HL-60/S4 treated with phorbol 12-myristate 13-acetate at 8.2 ng/mL for 4 days and 3 days (cell line): ENCODE results near the gene SURF2.

Experiments
- in situ Hi-C: fragments of 300-500 bp; cut with MboI; formaldehyde crosslinking; loops from 2 replicates; pipeline ENCODE4 v1.15.0; 2022; ENCODE audit warnings: low sequenced_read_pairs

SURF2 gene

GRCh38 chr9:133353548-133353947, 2.8 kb upstream of the SURF2 start:
- in situ Hi-C loops: no loop called here

DNA sequence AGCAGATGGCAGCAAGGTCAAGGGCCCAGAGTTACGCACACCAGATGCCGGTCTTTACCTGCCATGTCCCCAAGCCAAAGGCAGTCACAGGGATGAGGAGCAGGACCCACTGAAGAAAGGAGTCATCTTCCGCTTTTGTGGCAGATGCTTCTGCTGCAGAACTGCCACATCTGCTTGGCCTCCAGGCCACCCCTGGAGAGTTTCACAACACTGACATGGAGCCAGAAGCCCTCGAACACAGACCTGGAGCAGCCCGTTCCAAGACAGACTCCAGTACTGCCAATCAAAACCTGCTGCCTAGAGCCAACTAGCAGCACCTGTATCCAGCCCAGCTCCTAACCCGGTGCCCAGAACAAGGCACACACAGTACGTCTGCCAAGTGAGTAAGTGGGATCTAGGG, 1.6 kb upstream of the SURF2 start:
- in situ Hi-C loops: no loop called here

- in situ Hi-C loops: no loop called here
These were observed 431 bp upstream of the SURF2 start for GRCh38 chr9:133355881-133356357.

- in situ Hi-C loops: no loop called here
These were observed 1.3 kb downstream of the SURF2 start for GRCh38 chr9:133357656-133358055.

DNA sequence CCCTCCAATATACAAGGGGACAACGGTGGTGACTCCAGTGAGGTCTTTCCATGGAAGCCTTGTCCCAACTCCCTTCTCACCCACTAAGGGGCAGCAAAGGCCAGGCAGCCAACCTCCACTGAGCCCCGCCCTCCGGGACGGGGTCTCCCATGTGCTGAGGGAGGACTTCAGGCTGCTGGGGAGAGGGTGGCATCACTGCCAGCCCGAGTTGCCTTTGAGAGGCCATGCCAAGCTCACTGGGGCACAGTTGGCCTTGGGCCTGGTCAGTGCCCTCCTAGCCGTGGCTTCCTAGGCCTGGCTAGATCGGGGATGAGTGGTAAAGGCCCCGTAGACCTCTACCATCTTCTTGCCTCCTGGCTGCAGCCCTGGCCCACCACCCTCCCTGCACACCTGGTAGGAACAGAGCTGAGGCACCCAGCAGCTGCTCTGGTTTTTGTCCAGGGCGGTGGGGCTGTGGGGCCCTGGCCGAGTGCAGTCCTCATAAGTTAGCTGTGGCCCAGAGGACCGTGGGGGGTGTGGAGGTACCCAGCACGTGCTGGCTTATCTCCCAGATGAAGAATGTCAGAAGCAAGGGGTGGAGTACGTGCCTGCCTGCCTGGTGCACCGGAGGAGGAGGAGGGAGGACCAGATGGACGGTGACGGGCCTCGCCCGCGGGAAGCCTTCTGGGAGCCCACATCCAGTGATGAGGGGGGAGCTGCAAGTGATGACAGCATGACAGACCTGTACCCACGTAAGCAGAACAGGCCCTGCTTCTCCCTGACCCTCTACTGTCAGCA, 3.2 kb downstream of the SURF2 start:
- in situ Hi-C loops: no loop called here

DNA sequence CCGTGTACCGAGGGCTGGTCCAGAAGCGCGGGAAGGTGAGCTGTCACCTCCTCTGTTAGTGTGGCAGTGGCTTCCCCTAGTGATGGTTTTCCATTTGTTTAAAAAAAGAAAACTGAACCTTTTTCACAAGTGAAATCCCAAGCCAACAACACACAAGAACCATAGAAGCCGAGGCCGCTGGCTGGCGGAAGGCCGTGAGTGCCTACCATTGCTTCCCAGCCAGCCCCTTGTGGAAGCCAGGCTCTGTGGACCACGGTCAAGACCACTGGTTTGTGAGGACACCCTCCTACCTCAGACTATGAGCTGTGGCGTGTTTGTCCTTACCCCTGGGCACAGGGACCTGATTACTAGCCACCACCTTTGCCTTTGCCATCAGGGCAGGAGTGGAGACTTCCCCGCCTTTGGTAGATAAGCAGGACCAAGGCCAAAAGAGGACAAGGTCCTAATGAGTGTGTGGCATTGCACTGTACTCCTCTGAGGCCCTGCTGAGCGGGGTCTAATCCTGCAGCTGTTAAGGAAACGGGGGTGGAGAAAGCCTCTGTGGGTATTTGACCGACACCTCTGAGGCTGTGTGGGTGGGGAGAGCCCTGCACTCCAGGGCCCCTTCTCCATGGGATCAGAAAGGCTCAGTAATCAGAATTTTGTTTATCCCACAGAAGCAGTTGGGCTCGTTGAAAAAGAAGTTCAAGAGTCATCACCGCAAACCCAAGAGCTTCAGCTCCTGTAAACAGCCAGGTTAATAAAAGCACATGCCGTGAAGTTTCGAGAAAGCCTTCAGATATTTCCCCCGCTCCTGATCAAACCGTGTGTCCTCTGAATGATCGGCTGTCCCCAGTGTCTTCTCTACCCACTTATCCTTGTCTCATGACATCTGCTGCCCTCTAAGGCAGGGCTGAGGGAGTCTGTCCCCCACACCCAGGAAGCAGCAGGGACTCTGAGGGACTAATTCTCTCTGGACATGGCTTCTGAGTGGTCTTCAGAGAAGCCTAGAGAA, 4.3 kb downstream of the SURF2 start:
- in situ Hi-C loops: no loop called here

GRCh38 chr9:133361507-133362092, 5.2 kb downstream of the SURF2 start:
- in situ Hi-C loops: no loop called here

GRCh38 chr9:133362359-133363044, 6.2 kb downstream of the SURF2 start:
- in situ Hi-C loops: no loop called here

GRCh38 chr9:133366435-133366834, 10.1 kb downstream of the SURF2 start:
- in situ Hi-C loops: no loop called here

GRCh38 chr9:133367221-133367620, 10.9 kb downstream of the SURF2 start:
- in situ Hi-C loops: no loop called here

- in situ Hi-C loops: no loop called here
These were observed 11.4 kb downstream of the SURF2 start for GRCh38 chr9:133367778-133368177.

DNA sequence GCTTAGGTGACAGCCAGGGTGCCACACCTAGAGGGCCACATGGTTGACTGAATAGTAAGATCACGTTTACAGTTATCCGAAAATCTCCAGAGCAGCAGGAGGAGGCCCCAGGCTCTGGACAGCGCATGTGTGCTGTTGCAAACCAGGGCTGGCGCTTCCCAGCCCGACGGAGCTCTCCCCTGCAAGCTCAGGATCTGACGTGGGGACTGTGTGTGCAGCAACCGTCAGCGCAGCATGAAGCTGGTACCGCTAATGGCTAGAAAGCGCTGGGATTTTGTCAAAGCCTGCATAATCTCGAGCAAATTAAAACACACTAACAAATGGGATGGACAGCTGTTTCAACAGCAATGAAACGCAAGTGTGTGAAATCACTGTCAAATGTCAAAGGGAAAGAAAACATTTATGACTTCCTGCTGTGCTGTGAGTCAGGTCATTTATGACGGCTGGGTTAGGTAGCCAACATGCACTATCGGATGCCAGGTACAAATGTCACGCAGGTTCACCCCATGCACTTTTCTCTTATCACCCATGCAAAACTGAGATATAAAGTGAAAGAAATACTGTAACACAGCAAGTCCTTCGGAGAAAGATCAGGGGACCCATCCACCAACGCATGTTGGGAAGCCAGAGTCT, 12.0 kb downstream of the SURF2 start:
- in situ Hi-C loops: no loop called here

- in situ Hi-C loops: no loop called here
These were observed 13.1 kb downstream of the SURF2 start for GRCh38 chr9:133369422-133369821.

DNA sequence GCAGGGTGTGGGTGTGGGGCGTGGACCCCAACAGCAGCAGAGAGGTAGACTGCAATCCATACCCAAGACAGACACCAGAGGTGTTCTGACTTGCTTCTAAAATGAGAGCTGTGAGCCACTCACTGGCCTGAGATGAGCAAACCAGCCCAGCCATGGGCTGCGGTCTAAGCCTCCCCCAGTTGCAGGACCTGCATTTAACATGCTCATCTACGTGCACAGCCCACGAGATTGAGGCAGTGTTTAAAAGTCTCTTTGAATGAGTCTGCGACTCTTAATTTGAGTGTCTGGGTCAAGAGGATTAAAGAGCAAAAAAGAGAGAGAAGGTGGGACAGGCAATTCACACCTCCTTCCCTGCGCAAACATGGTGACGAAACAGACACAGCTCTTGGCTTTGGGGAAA, 13.6 kb downstream of the SURF2 start:
- in situ Hi-C loops: no loop called here

GRCh38 chr9:133370685-133371084, 14.3 kb downstream of the SURF2 start:
- in situ Hi-C loops: no loop called here

- in situ Hi-C loops: no loop called here
These were observed 14.9 kb downstream of the SURF2 start for GRCh38 chr9:133371261-133371711.

DNA sequence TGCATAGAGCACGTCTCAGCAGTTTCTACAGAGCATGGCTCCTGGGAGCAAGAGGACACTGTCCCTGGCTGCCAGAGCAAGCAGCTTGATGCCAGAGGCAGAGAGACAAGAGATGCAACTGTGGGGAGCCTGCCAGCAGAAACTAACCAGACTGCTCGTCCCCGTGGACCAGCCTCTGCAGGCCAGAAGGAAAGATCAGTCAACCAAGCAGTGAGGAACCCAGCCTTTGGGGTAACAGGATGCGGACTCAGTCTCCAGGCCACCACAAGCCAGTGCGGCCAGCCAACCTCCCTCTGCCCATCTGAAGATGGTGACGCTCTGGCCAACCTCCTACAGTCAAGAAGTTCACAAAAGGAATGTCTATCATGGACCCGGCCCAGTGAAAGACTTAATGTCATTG, 15.8 kb downstream of the SURF2 start:
- in situ Hi-C loops: no loop called here

- in situ Hi-C loops: no loop called here
These were observed 18.3 kb downstream of the SURF2 start for GRCh38 chr9:133374612-133375115.

GRCh38 chr9:133375116-133375723, 18.9 kb downstream of the SURF2 start:
- in situ Hi-C loops: no loop called here
